Measurements from ENCODE around the gene CAMK1.

The CAMK1 gene

DNA sequence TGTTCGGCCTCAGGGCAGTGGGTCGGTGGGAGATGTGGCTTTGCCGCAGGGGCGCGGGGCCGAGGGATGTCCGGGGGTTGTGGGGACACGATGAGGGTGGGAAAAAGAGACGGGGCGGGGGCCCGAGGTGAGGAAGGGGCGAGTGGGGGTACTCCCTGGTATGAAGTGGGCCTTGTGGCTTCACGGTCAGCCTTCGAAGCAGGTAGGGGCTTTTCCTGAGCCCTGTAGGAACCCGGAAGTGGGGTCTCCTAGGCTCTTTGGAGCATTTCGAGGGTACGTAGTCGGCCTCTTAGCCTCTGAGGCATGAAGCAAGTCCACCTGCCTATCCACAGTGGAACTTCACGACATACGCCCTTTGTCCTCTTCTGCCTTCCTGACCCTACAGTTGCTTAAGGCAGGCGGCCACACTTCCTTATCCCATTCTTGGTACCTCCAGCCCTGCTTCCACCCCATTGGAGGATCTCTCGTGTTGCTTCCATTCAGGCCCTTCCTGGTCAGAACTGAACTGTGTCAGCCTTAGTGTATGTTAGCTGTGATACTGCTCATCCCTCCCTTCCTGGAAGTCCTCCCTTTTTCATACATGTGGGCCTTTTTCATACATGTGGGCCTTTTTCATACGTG lies 23.5 kb upstream of the CAMK1 start:
- no peak for DNase-seq (ENCODE audit: low read depth in 2 of 2)

DNA sequence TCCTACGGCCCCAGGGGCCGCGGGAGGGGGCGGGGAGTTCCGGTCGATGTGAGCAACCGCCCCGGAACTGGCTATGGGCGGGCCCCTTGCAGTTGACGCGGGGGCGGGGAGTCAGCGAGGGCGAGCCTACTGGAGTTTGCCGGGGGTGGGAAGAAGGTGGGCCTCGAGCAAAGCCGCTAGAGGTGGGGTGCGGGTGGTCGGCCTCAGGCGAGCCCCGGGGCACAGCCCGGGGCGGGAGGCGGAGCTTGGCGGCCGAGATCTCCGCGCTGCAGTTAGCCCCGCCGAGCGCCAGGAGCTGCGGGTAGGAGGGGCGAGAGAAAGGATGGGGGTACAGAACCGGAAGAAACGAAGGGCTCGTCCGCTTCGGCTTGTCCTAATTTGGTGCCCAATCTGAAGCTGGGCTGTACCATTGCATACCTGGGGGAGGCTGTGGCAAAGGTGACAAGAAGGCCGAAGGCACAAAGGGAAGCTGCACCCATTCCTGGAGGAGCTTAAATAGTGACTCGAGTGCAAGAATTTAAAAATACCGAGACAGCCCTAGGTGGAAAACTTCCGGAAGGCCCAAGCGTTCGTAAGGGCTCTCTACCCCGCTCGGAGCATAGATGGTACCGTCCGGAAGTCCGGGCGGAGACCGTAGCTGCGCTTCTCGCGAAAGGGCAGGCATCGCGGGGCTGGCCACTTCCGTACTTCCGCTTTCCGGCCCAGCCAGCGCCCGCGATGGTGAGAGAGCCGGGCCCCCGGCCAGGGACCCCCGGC lies 22.8 kb upstream of the CAMK1 start, which contains the start of the genes ARPC4 and TADA3:
ARPC4 (plus strand) TSS at position 678 of the 756 bp plus-strand sequence; CDS start at position 718, 40 bp downstream.
TADA3 (minus strand) TSS at position 69 of the 756 bp plus-strand sequence. CDS start 1,007 bp downstream, outside the sequence.
- peak; percentile 85 to 89 for DNase-seq (ENCODE audit: low read depth in 2 of 2)

DNA sequence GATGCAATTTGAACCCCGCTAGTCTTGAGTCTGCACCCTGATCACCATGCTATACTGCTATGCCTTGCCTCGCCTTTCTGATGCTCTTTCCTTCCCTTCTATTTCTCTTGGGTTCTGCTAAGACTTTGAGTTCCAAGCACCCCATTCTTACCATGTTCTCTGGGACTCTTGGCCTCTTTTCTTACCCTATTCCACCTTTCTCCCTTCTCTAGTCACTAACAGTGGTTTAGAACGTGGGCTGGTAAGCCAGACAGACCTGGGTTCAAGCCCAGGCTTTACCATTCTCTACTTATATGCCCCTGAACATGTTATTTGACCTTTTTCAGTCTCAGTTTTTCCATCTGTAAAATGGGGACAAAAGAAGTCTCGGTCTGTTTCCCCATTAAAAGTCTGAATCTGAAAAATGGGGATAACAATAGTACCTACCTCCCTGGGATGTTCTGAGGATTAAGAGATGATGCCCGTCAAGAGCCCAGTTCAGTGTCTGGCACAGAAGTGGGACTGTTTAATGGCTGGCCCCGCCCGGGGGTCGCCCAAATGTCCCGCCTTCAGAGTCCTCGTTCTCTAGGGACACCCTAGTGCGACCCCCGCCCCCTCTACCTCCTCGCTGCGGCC lies 22.1 kb upstream of the CAMK1 start:
- DNase-seq (ENCODE audit: low read depth in 2 of 2) = no peak

DNA sequence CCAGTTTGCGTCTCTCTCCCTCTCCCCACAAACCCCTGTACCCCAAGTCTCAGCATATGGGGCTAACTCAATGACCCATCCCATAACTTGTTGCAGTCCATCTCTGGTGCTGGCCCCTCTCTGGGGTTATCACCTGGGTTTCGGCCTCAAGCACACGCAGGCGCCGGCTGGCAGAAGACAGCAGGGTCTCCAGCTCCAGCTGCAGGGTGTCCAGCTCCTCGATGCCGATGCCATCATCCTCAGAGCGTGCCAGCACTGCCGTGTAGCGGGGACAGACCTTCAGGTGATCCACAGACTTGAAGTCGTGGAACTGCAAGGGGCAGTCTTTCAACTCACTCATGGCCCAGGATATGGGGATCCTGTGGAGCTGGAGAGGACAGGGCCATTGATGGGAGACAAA lies 21.4 kb upstream of the CAMK1 start:
- no peak for DNase-seq (ENCODE audit: low read depth in 2 of 2)

DNA sequence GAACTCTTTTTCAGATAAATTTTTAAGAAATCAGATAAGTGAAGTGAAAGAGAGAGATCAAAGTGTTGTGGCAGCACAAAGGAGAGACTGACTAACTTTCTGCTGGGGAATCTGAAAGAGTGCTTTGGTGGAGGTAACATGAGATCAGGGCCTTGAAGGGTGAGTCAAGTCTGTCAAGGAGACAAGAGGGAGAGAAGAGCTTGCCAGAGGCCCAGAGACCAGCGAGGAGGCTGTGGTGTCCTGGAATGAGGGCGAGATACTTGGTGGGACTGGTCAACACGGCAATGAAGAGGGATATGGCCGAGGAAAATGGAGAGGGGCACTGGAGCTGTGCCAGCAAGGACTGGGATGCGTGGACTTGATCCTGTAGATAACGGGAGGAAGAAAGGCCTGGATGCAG lies 18.0 kb upstream of the CAMK1 start:
- DNase-seq (ENCODE audit: low read depth in 2 of 2) = no peak

DNA sequence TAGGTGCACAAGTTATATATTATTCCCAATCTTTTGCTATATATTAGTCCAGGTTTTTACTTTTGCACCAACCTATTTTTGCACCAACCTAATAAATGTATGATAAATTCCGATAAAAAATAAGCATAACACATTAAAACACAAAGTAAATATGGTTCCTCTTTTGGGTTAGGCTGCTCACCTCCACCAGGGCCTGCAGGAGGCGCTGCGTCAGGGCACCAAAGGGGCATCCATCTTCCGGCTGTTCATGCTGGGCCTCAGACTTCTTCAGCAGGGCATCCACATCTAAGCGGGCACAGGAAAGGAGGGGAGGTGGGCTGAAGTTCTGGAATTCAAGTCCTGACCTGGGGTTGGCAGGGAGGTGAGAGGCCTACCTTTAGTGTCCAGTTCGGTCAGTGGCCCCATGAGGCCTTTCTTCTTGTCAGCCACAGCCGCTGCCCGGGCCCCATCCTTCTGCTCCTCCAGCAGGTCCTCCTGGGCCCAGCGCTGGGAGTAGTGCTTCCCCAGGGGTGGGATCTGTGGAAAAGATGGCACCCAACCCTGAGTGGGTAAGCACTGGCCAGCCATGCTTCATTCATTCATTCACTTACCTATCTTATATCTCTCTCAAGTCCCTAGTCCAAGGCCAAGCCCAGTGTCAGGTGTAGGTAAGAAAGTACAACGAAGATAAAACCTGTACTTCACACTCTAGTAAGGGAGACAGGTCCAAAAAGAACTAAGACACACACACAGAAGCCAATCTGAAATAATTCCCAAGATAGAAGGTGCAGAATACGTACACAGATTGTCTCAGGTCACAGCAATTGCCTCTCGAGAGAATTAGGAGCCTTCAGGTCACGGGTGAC lies 17.3 kb upstream of the CAMK1 start:
- DNase-seq (ENCODE audit: low read depth in 2 of 2) = no peak

DNA sequence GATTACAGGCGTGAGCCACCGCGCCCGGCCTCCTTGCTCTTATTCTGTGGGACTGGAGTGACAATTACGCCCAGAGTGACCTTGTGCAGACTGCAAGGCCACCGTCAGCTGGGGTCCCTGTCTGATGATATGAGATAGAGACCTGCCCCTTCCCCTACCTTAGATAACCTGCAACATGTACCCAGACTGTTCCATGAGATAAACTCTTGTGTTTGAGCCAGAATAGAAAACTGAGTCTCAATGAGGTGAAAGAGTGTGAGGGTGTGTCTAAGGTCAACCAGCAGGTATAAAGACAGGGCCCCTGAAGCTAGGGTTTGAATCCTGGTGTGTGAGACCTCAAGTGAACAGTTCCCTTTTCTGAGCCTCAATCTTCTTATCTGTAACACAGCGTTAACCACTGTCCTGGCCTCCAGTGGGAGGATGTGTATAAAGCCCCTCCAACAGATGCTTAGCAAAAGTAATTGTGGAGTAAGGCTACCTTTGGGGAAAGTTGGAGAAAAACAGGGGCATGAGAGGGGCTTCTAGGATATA lies 16.5 kb upstream of the CAMK1 start:
- no peak for DNase-seq (ENCODE audit: low read depth in 2 of 2)

DNA sequence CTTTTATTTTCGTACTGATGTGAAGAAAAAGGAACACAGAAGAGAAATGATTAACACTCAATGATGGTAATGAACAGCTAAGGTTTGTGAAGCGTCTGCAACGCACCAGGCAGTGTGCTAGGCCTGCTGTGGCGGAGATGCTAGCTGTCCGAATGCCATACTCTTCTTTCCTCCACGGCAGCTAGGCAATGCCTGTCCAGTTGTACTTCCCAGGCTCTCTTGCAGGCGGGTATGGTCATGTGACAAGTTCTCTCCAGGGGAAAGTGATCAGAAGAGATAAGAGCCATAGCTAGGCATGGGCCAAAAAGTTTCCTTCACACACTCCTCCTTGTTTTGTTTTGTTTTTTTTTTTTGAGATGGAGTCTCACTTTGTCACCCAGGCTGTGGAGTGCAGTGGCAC lies 15.9 kb upstream of the CAMK1 start:
- no peak for DNase-seq (ENCODE audit: low read depth in 2 of 2)

DNA sequence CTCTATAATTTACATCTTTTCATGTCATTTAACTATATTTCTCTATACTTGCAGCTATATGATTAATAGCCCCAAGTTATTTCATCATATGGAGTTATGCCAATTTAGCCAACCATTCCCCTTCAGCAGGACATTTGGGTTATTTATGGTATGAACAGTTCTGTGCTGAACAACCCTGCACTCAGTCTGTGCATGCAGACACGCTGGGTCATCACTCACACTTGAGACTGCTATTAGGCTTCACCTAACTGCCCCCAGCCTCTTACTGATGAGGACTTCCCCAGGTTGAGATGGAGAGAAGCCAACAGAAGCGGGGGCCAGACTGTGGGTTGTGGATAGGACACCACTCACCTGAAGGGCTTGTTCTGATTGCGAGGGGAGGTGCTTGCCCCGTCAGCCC lies 15.2 kb upstream of the CAMK1 start:
- DNase-seq (ENCODE audit: low read depth in 2 of 2) = no peak

DNA sequence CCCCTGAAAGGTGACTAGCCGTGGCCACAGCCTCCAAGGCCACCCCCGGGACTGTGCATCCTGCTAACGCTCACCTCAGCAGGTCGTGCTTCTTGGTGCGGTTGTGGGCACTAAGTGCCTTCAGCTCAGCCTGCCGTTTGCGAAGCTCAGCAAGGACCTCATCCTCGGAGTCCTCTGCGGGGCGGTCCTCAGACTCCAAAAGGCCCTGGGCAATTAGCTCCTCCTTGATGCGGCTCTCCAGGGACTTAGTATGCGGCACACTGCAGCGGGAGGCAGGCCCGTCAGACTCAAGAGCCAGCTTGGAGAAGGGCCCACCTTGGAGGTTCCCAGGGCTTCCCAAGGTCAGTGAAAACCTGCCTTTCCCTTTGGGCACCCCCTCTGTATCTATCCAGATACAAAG lies 14.2 kb upstream of the CAMK1 start:
- DNase-seq (ENCODE audit: low read depth in 2 of 2) = no peak

DNA sequence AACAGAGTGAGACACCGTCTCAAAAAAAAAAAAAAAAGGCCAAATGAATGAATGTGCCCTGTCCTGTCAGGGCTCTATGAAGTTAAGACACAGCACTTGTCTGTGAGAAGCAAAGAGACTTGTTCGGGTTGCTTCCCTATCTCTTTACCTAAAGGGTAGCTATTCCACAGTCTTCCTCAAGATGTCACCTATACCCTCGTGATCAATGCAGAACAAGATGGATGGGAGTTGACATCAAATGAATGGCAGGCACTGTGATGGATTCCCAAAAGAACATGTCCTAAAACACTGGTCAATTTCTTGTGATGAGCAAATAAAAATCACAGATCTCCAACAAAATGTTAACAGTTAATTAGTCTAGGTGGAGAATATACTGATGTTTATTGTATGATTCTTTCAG lies 13.0 kb upstream of the CAMK1 start:
- DNase-seq (ENCODE audit: low read depth in 2 of 2) = no peak

DNA sequence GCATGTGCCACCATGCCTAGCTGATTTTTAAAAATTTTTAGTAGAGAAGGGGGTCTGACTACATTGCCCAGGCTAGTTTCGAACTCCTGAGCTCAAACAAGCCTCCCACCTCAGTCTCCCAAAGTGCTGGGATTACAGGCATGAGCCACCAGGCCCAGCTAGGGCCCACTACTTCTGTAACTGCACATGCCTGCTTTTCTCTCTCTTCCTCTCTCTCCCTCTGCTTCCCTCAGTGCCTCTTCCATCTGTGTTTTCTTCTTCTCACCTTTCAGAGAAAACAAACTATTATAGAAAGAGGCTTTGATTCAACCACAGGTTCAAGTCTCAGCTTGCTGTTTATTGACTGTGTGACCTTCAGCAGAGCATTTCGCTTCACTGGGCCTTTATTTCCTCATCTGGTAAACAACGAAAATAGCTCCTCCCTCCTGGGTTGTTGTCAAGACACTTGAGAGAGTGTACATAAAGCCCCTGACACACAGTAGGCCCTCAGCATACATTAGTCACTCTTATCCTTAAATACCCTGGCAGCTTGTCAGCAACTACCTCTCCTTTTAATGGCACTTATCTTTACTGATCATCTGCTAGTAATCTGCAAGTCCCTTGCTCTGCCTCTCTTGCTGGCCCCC lies 12.3 kb upstream of the CAMK1 start:
- DNase-seq (ENCODE audit: low read depth in 2 of 2) = no peak

DNA sequence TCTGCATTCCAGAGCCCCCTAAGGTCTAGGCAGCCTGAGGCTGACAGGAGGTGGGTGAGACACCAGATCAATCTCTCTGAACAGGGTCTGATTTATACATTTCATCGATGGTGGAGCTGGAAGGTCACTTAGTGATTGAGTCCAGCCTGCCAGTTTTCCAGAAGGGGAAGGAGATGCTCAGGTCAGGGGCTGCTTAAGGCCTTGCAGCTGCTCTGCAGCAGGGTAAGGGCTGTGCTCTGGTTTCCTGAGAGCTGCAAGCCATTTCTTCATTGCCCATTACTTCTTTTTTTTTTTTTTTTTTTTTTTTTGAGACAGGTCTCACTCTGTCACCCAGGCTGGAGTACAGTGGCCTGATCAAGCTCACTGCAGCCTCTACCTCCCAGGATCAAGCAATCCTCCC lies 11.8 kb upstream of the CAMK1 start:
- no peak for DNase-seq (ENCODE audit: low read depth in 2 of 2)

DNA sequence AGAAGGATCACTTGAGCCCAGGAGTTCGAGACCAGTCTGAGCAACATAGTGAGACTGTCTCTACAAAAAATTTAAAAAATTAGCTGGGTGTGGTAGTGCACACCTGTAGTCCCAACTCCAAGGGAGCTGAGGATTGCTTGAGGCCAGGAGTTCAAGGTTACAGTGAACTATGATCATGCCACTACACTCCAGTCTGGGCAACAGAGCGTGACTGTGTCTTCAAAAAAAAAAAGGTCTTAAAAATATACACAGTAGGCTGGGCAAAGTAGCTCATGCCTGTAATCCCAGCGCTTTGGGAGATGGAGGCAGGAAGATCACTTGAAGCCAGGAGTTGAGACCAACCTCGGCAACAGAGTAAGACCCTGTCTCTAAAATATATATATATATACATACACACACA lies 11.2 kb upstream of the CAMK1 start:
- DNase-seq (ENCODE audit: low read depth in 2 of 2) = no peak

DNA sequence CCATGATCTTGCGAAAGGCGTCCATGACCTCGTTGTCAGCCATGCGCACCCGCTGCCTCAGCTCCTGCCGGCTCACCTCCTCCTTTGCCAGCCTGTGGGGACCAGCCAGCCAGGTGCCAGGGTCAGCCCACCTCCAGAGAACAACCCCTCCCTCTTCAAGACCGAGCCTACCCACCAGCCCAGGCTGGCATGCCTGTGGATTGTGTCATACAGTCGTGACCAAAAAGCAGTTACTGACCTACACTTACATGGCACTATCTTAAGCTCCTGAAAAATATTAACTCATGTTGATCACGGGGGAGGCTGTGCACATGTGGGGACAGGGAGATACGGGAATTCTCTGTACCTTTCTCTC lies 10.7 kb upstream of the CAMK1 start:
- no peak for DNase-seq (ENCODE audit: low read depth in 2 of 2)

DNA sequence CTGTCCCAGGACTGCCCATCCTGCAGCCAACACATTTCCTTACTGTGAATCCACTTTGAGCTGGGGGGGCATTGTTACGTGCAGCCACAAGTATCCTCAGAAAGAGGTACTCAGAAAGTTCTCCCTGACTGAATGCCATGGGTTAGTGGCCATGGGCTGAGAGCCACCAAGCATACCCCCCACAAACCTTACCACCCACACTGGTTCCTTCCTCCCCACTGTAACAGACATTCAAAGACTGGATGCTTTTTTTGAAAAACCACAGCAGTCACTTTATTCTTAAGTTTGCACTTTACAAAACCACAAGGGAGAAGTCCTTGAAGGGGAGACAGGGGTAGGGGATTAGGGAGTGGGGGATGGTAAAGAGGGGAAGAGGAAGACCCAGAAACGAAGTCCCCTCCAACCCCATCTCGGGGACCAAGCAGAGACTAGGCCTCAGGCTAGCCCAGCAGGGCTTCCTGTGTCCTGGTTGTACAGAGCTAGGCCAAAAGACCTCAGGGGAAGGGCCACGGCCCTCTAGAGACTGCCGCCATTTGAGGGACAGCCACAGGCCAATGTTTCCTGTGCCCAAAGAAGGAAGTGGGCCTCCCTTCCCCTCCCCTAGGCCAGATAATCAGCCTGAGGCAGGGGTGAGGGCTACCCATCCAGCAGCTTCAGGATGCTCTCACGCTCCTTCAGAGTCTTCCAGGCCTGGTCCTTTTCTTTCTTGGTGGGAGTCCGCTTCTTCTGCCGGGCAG lies 10.1 kb upstream of the CAMK1 start:
- no peak for DNase-seq (ENCODE audit: low read depth in 2 of 2)

DNA sequence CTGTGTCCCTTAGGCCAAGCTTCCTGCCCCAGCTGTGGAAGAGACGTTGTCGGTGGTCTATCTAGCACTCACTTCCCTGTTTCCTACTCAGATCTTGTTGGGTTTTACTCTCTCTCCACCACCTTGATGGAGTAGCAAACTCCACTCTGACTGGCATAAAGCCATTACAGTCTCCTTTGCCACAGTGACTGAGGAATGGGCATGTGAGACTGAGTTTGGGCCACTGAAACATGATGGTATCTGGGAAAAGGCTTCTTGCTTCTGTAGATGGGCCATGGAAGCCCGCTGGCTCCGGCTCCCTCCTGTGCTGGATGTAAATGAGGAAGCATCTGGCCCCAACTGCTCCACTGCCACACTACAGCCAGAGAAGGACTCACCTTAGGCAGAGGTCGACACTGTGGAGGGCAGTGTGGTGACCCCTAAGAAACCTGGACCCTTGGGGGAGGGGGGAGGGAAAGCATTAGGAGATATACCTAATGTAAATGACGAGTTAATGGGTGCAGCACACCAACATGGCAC lies 9.4 kb upstream of the CAMK1 start:
- no peak for DNase-seq (ENCODE audit: low read depth in 2 of 2)

DNA sequence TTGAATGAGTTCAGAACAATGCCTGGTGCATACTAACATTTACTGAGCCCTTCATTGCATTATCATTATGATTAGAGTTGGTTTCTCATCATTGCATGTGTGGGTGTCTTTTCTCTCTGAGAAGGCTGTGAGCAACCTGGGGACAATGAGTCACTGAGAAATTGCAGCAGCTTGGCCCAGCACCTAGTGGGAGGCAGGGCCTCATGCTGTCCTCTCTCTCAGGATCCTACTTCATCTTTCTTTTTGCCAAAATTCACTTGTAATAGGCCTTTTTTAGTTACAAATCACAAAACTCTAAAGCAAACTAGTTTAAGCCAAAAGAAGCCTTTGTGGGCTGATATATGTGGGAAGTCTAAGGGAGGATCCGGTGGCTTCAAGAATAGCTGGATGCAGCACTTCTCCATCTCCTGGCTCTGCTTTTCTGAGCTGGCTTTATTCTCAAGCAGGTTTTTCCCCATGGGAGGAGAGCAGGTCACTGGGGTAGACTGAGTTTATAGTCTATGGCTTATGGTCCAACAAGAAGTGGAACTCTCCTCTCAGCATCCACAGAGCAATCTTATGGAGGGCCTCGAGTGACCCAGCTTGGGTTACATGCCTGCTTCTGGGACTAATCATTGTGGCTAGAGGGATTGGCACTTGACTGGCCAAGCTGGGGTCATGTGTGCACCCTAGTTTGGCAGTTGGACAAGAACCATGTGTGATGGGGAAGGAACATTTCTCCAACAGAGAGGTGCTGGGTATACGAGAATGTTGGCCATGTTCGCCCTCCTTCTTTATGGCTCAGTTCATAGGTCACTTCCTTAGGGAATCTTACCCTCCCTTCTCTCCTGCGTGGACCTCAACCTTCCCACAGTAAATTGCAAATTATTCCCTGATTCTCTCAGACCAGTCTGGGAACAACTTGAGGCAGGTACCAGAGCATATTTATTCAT lies 8.7 kb upstream of the CAMK1 start:
- DNase-seq (ENCODE audit: low read depth in 2 of 2) = peak; percentile 49 to 52

DNA sequence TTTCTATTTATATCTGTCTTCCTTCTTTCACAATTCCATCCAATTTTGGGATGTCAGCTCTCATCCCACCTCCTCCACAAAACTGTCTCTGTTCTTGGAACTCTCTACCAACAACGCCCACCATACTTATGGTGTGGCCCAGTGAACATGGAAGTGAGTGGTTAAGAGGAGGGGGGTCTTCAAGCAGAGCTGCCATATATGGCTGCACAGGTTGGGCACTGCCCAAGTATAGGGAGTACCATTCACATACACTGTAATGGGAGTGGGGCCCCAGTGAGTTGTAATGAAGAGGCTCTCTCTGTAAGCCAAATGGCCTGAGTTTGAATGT lies 7.9 kb upstream of the CAMK1 start:
- DNase-seq (ENCODE audit: low read depth in 2 of 2) = no peak
